ENCODE results near the gene TBX2.

Gene TBX2

DNA sequence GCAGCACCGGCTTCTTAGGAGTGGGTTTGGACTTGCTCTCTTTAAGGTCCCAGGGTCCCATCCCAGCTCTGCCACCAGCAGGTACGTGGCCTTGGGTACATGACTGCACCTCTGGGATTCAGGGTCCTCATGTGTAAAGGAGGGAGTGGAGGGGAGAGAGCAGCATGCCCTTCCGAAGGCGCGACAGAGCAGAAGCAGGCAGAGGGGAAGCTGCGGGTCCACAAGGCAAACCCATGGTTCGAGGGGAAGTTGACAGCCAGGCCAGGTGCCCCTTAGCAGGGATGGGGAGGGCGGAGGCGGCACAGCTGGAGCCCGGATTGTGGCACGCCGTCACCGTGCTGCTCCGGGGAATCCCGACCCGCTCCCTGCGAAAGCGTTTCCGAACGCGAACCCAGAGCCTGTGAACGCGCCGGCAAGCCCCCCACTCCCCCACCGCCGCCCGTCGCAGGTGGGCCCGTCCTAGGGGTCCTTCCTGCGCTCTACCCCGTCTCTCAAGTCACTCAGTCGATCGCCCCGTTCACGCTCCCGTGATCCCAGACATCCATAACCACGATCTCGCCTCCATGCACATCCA, 4.1 kb upstream of the TBX2 start:
- no peak for DNase-seq (ENCODE audit: low read depth)
- TF ChIP-seq, protein P1, sequence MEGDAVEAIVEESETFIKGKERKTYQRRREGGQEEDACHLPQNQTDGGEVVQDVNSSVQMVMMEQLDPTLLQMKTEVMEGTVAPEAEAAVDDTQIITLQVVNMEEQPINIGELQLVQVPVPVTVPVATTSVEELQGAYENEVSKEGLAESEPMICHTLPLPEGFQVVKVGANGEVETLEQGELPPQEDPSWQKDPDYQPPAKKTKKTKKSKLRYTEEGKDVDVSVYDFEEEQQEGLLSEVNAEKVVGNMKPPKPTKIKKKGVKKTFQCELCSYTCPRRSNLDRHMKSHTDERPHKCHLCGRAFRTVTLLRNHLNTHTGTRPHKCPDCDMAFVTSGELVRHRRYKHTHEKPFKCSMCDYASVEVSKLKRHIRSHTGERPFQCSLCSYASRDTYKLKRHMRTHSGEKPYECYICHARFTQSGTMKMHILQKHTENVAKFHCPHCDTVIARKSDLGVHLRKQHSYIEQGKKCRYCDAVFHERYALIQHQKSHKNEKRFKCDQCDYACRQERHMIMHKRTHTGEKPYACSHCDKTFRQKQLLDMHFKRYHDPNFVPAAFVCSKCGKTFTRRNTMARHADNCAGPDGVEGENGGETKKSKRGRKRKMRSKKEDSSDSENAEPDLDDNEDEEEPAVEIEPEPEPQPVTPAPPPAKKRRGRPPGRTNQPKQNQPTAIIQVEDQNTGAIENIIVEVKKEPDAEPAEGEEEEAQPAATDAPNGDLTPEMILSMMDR (IDR thresholded peaks at IDR 0.05; ENCODE audit: insufficient read depth, low read depth, low read length, missing control alignments), result no peak
- H3K4me3 ChIP-seq (ENCODE audit: low read length), result no peak overlapping the region

DNA sequence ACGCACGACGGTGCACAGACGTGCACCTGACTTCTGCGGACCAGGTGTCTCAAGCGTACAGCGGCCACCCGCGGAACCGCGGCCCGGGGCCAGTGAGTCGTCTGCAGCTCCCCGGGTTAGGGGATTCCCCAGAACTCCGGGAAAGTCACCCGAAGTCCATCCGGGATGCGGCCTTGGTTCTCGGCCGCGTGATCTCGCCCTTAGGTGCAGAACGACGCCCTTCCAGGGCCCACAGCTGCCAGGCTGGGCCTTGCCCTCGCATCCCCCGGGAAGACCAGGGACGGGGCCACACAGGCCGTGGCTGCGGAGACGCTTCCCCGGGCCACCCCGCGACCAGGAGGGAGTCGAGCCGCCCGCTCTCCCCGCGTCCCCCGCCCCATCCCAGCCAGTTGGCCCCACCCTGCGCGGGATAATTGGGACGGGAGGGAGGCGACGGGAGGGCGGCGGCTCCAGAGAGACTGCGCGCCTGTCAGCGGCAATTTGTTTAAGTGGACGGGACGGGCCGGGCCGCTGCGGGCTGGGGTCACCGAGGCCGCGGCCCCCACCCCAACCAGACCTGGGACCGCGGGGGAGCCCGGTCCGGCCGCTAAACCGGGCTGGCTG, 3.6 kb upstream of the TBX2 start:
- TF ChIP-seq, protein P1 (IDR thresholded peaks at IDR 0.05; ENCODE audit: insufficient read depth, low read depth, low read length, missing control alignments), result no peak
- H3K4me3 ChIP-seq (ENCODE audit: low read length), result no peak overlapping the region
- DNase-seq (ENCODE audit: low read depth), result no peak

DNA sequence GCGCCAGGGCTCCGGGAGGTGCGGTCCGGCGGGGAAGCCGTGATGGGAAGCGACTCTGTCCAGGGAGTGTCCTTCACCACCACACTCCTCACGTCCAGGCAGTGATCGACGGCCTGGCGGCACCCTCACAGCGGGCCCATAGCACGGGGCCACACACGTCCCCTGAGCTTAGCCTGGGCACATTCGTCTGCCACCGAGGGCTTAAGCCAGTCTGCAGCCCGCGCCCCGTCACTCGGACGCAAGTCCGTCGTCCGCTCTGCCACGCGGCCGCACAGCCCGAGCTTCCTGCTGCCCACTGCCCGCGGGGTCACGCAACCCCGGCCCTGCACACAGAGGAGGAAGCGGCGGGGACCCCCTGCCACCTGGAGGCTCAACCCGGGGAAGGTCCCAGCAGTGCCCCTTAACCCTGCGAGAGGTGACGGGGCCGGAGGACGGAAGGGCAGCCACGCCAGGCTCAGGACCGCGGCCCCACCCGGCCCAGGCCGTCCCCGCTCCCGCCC, 3.0 kb upstream of the TBX2 start:
- no peak overlapping the region for H3K4me3 ChIP-seq (ENCODE audit: low read length)
- DNase-seq (ENCODE audit: low read depth), result no peak
- TF ChIP-seq, protein P1 (IDR thresholded peaks at IDR 0.05; ENCODE audit: insufficient read depth, low read depth, low read length, missing control alignments), result no peak

DNA sequence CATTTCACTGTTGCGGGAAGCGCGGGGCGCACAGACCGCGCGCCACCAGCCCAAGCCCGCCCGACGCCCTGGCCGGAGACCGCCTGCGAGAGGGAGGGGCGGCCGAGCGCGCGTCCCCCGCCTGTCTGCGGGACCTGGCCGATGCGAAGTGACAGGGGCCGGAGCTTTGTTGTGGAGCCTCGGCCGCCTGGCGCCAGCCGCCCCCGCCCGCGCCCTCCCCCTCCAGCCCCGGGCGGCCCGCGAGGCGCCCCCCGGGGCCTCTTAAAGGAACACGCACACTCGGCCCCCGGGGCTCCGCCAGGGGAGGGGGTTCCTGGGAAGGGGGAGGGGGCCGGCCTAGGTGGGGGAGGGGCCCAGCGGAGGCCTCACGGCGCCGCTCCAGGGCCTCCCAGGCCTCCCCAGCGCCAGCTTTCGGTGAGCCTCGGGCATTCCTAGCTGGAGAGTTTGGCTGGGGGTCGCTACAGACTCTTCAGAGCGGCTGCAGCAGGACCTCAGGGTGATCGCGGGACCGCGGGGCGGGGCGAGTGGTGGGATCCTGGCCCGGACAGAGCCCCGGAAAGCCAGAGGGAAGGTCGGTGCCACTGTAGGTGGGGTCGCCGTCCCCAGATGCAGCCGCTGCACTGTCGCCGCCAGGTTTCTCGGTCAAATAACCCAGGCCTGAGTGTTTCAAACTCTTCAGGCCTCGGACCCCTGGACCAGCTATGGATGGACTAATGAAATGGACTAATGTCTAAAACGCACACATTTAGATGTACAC, 2.4 kb upstream of the TBX2 start:
- H3K4me3 ChIP-seq (ENCODE audit: low read length), result no peak overlapping the region
- TF ChIP-seq, protein P1 (IDR thresholded peaks at IDR 0.05; ENCODE audit: insufficient read depth, low read depth, low read length, missing control alignments), result no peak
- no peak for DNase-seq (ENCODE audit: low read depth)

DNA sequence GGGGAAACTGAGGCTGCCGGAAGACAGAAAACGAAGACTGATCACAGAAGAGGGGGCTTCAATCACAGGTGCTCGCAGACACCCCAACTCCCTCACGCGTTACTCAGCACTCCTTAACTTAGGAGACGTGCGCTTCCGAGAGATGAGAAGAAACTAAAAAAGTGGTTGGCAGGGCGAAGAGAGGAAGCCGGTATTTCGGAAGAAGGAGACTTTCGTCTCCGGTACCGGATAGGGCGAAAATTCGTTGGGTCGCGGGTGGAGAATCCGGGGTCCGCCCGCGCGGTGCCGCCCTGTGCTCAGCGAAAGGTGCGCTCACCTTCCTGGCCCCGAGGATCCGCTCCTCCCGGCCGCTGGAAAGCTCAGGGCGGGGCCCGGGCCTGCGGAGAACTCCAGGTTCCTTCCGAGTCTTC, 917 bp upstream of the TBX2 start:
- peak overlapping the region; percentile 10 for H3K4me3 ChIP-seq (ENCODE audit: low read length)
- no peak for DNase-seq (ENCODE audit: low read depth)

DNA sequence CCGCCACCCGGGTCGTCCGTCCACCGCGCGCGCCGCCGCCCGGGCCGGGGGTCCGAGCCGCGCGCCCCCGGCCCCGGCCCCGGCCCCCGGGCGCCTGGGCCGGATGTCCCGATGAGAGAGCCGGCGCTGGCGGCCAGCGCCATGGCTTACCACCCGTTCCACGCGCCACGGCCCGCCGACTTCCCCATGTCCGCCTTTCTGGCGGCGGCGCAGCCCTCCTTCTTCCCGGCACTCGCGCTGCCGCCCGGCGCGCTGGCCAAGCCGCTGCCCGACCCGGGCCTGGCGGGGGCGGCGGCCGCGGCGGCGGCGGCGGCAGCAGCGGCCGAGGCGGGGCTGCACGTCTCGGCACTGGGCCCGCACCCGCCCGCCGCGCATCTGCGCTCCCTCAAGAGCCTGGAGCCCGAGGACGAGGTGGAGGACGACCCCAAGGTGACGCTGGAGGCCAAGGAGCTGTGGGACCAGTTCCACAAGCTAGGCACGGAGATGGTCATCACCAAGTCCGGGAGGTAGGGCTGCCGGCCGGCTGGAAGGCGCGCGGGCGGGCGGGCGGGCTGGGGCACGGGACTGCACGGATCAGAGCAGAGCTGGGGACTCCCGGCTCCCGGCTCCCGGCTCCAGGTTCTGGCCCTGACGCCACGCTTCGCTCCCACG, 548 bp downstream of the TBX2 start:
- no peak for DNase-seq (ENCODE audit: low read depth)

More for the DNA sequence above, 917 bp upstream of the TBX2 start:
- TF ChIP-seq, protein P1 (IDR thresholded peaks at IDR 0.05; ENCODE audit: insufficient read depth, low read depth, low read length, missing control alignments), result no peak

More for the DNA sequence above, 548 bp downstream of the TBX2 start:
- no peak overlapping the region for H3K4me3 ChIP-seq (ENCODE audit: low read length)
- TF ChIP-seq, protein P1 (IDR thresholded peaks at IDR 0.05; ENCODE audit: insufficient read depth, low read depth, low read length, missing control alignments), result no peak

All from epithelial cell of esophagus (primary cell).